GM19468 (cell line): Measurements from ENCODE around the gene FEN1.
A peak's percentile ranks its signal among the peaks of the same experiment; 100 is the strongest.

ENCODE experiments used
- ATAC-seq: cut with Tn5 transposase; IDR thresholded peaks from one replicate; pipeline ENCODE4 v1.9.1; 2021; ENCODE audit warnings: mild to moderate bottlenecking, moderate library complexity, moderate number of reproducible peaks; ENCODE audit not compliant: unreplicated experiment; ENCODE audit errors: extremely low read depth

FEN1 gene

GRCh38 chr11:61793083-61793828 is 545 bp downstream of the FEN1 start:
- no peak for ATAC-seq

DNA sequence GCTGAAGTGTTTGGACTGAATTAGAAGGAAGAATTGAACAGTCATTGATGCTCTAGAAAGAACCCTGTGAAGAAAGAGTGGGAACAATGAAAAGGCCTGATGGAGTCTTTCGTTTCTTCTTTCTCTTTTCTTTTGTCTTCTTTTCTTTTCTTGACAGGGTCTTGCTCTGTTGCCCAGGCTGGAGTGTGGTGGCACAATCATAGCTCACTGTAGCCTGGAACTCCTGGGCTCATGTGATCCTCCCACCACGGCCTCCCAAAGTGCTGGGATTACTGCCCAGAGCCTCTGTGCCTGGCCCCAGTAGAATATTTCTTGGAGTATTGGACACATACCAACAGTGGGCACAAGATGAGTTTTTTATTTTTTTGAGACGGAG is 1.1 kb downstream of the FEN1 start:
- no peak for ATAC-seq

DNA sequence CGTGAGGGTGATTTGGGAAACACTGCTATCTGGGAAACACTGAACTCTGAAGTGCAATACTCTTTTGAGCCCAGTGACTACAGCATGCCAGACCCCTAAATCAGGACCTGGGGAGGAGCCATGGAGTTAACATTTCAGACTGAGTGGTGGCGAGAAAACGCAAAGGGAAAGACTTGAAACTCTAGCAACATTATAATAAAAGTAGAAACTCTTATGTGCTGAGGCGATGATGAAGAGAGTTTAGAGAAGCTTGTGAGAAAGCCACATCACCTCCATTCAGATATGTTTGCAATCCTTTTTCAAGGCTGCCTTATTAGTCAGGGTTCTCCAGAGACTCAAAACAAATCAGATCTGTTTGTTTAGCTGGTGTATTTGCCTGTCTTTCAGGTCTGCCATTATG is 1.9 kb downstream of the FEN1 start:
- no peak for ATAC-seq

DNA sequence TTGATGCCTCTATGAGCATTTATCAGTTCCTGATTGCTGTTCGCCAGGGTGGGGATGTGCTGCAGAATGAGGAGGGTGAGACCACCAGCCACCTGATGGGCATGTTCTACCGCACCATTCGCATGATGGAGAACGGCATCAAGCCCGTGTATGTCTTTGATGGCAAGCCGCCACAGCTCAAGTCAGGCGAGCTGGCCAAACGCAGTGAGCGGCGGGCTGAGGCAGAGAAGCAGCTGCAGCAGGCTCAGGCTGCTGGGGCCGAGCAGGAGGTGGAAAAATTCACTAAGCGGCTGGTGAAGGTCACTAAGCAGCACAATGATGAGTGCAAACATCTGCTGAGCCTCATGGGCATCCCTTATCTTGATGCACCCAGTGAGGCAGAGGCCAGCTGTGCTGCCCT is 2.7 kb downstream of the FEN1 start:
- ATAC-seq: no peak

GRCh38 chr11:61795876-61796526 is 3.3 kb downstream of the FEN1 start:
- ATAC-seq: no peak

DNA sequence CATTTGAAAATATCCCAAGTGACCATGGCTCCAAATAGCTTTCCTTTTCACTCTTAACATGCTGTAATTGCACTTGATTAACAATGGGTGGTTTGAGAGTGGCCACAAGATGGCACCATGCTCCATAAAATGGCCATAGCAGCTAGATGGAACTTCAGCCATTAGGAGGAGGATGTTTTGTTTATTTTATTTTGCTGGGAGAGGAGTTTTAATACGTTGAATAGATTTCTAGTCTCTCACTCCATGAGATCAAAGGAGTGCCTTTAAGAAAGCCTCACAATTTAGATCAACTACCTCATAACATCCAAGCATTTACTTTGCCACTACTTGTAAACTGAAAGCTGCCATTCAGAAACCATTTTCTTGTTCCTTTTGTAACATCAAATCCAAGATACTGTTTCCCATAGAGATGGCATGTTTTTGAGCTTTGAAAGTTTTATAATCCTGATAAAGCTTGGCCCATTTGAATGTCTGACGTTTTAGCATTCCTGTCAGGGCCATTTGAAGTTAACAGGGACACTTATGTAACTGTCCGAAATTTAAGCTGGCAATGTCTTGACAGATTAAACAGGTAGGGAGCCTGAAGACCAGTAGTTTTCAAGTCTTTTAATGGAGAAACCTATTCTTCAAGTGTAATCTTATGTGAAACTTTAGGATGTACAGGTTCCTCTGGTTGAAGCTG is 4.7 kb downstream of the FEN1 start:
- ATAC-seq: no peak

- ATAC-seq: no peak
These were observed 7.1 kb downstream of the FEN1 start for GRCh38 chr11:61799665-61800284.

- no peak for ATAC-seq
These were observed 7.9 kb downstream of the FEN1 start for GRCh38 chr11:61800331-61801281.

DNA sequence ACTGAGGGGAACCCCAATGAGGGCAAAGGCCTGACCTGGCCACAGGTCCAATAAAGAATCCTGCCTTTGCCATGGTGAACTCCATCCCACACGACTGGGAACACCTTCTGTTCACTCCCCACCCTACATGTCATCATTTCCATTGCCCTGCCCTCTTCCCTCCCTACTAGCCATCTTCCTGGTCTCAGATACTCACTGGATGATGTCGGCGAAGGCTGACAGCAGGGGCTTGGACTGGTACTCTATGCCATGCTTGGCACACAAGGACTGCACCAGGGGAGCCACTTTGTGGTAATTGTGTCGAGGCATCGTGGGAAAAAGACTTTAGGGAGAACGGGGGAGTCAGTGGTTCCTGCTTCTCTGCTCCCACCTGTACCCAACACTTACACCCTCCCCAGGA is 9.9 kb downstream of the FEN1 start:
- ATAC-seq: no peak

- ATAC-seq: no peak
These were observed 11.4 kb downstream of the FEN1 start for GRCh38 chr11:61803889-61804647.

DNA sequence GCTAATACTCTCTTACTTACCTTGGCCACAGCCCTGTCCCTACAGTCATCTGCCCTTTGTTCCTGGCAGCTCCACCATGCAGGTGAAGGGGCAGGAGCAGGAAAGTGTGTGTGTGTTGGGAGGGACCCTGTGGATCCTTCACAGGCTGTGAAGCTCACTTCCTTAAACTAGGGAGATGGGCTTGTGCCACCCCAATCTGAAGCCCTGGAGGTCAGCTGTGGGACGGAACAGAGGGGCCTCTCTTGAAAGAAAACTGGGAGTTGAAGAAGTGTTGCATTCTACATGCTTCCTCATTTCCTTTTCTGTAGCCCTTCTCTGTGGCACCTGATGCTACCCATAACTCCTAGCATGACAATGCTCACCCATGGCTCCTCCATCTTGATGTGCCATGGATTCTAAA is 12.4 kb downstream of the FEN1 start:
- ATAC-seq: no peak

DNA sequence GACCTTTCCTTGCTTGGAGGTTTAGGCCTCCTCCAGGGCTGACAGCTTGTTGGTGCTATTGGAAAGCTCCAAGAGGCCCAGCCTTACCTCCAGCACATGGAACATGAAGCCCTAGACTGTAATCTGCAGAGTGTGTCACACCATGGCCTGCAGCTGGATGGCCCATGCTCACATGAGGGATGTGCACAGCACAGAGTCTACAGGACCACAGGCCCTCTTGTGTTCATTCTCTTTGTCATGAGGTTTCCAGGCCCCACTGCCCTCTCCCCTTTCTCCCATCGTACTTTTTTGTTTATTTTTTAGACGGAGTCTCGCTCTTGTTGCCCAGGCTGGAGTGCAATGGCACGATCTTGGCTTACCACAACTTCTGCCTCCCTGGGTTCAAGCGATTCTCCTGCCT is 14.1 kb downstream of the FEN1 start:
- ATAC-seq: no peak

DNA sequence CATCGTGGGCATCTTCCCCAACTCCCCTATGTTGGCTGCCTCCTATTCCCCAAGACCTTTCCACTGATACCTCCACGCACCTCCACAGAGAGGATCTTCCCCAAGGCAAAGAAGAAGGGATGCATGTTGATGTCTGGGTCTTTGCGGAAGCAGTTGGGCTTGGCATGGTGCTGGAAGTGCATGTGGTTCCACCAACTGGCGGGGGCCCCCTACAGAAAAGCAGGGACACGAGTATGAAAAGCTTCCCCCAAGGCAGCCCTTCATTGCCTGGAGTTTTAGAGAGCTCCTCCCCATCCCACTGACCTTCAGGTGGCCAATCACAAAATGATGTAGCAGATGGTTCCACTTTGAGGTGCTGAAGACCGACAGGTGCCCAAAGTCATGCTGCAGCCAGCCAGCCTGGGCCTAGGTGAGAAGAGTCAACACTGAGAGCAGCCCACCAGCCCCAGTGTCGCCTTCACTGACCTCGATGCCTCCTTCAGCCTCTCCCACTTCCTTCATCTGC is 18.0 kb downstream of the FEN1 start:
- ATAC-seq: no peak

GRCh38 chr11:61811831-61812230 is 19.1 kb downstream of the FEN1 start:
- ATAC-seq: no peak

DNA sequence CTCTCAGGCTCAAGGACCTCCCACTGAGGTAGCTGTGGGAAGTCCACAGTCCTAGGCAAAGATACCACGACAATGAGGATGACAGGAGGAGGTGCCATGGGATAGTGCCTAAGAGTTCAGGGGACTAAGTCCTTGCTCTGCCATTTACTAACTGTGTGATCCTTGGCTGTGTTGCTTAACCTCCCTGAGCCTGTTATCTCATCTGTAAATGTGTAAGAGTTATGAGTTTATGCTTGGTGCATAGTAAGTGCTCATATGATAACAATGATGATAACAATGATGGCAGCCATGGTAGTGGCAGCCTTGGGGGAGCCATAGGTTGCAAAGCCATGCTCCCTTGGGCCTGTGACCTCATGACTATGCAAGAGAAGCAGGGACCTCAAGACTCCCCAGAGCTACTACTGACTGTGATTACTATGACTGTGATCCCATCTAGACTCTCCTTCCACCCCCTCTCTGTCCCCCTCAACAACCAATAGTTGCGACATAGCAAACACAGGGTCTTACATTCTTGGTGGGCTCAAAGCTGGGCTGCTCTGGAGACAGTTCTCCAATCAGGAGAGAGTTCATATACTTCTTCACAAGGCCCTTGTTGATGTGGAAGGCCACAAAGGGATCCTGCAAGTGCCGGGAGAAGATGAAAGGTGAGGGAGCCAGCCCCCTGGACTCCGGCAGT is 20.2 kb downstream of the FEN1 start:
- no peak for ATAC-seq

GRCh38 chr11:61814247-61814957 is 21.7 kb downstream of the FEN1 start:
- ATAC-seq: no peak

- ATAC-seq: peak; percentile 69
These were observed 22.5 kb downstream of the FEN1 start for GRCh38 chr11:61814958-61815789.
